Measurements from ENCODE around the gene EDDM3A.

GRCh38 chr14:20768593-20768892 lies 22.9 kb downstream of the EDDM3A start:
- TF ChIP-seq CTCF (IDR thresholded peaks at IDR 0.05) (no peak), POLR2A (IDR thresholded peaks at IDR 0.05) (no peak), EP300 (IDR thresholded peaks at IDR 0.05) (no peak)

Data from tibial nerve (tissue), 4 donors.